A549 (cell line): Measurements from ENCODE around the gene DIP2C. TPM values are rescaled to one million over a fixed set of nuclear protein-coding genes. Genes with fewer than 3 reads are reported as not detected.

Experiments used
- ATAC-seq, 2 experiments: fragments of 200-7000 bp in 1 of 2; fragments of >200 bp in 1 of 2; cut with Nextera tagmentation in 1 of 2; cut with Tn5 transposase in 1 of 2; 3 replicates each; pipeline versions ENCODE4 v1.8.0 to v1.9.1; 2018 to 2020; ENCODE audit warnings: mild to moderate bottlenecking in 1 of 2, moderate library complexity in 1 of 2
- CTCF ChIA-PET: fragments of 300-600 bp; sonication (Branson Sonifier 250); formaldehyde crosslinking; extraction: SDS; loops from one replicate; lab custom pipeline; 2021; ENCODE audit warnings: antibody characterized with exemption, inconsistent platforms; lab: Yijun Ruan, JAX
- POLR2A ChIA-PET: fragments of 350-600 bp; formaldehyde crosslinking; extraction: SDS; loops from one replicate; lab custom pipeline; 2021; ENCODE audit warnings: antibody characterized with exemption, inconsistent platforms; lab: Yijun Ruan, JAX
- DNase-seq, 2 experiments: peaks; one replicate each; pipeline versions ENCODE4 v3.0.0 to v3.0.0-alpha.2; 2011 to 2016; ENCODE audit warnings: low read depth in 1 of 2, low spot score in 1 of 2
- FAIRE-seq: peaks from 2 replicates; lab custom pipeline; 2011; peaks lifted over from hg19 to GRCh38; lab: Jason Lieb, UNC
- H3K27ac ChIP-seq, 2 experiments: fragments of >200 bp; sonication (Bioruptor Twin); formaldehyde crosslinking; 3 replicates each; pipeline ENCODE4 v1.5.1; 2016 to 2017
- H3K4me1 ChIP-seq: fragments of >200 bp; sonication (Bioruptor Twin); formaldehyde crosslinking; 3 replicates; pipeline ENCODE4 v1.6.1; 2016
- H3K4me2 ChIP-seq: fragments of >200 bp; sonication (Bioruptor Twin); formaldehyde crosslinking; 3 replicates; pipeline ENCODE4 v1.6.1; 2016
- H3K4me3 ChIP-seq: fragments of >200 bp; sonication (Bioruptor Twin); formaldehyde crosslinking; 3 replicates; pipeline ENCODE4 v1.5.1; 2016
- H3K9me3 ChIP-seq: fragments of >200 bp; sonication (Bioruptor Twin); formaldehyde crosslinking; 3 replicates; pipeline ENCODE4 v1.6.1; 2016
- CBX2 ChIP-seq: fragments of 200-600 bp; sonication (generic); IDR thresholded peaks from 2 replicates; pipeline ENCODE4 v1.6.1; 2016; ENCODE audit warnings: low read depth, mild to moderate bottlenecking, borderline replicate concordance
- CBX8 ChIP-seq: fragments of 200-600 bp; sonication (generic); IDR thresholded peaks from 2 replicates; pipeline ENCODE4 v1.6.1; 2016
- CEBPB ChIP-seq, 2 experiments: fragments of >200 bp in 1 of 2; sonication (Bioruptor Twin) in 1 of 2; formaldehyde crosslinking in 1 of 2; IDR thresholded peaks; 2 replicates each; pipeline ENCODE4 v1.6.1; 2012 to 2016
- CHD4 ChIP-seq: fragments of 200-600 bp; sonication (generic); IDR thresholded peaks from 2 replicates; pipeline ENCODE4 v1.6.1; 2016; ENCODE audit warnings: antibody characterized with exemption, mild to moderate bottlenecking, borderline replicate concordance
- E2F6 ChIP-seq: IDR thresholded peaks from 2 replicates; pipeline ENCODE4 v1.6.1; 2012; ENCODE audit warnings: low read depth, borderline replicate concordance
- EP300 ChIP-seq, 2 experiments: fragments of >200 bp; sonication (Bioruptor Twin); formaldehyde crosslinking; IDR thresholded peaks; 2 replicates in 1 of 2; 3 replicates in 1 of 2; pipeline ENCODE4 v1.6.1; 2016 to 2017
- FOSL2 ChIP-seq, 2 experiments: fragments of 450-650 bp in 1 of 2; fragments of >200 bp in 1 of 2; sonication (Bioruptor Twin) in 1 of 2; formaldehyde crosslinking; IDR thresholded peaks; 2 replicates each; pipeline versions ENCODE4 v1.5.0 to v1.6.1; 2016 to 2020; ENCODE audit warnings: mild to moderate bottlenecking in 1 of 2, moderate library complexity in 1 of 2
- HES2 ChIP-seq: fragments of >200 bp; sonication (Bioruptor Twin); formaldehyde crosslinking; IDR thresholded peaks from 2 replicates; pipeline ENCODE4 v1.6.1; 2016
- HMGXB4 ChIP-seq: fragments of 250-450 bp; sonication (Bioruptor Pico); IDR thresholded peaks from 2 replicates; pipeline ENCODE4 v1.5.0; 2021; ENCODE audit warnings: mild to moderate bottlenecking, moderate library complexity, borderline replicate concordance
- JUN ChIP-seq, 2 experiments: fragments of >200 bp; sonication (Bioruptor Twin); formaldehyde crosslinking; IDR thresholded peaks; 2 replicates in 1 of 2; 3 replicates in 1 of 2; pipeline ENCODE4 v1.6.1; 2016 to 2017
- JUNB ChIP-seq: fragments of >200 bp; sonication (Bioruptor Twin); formaldehyde crosslinking; IDR thresholded peaks from 2 replicates; pipeline ENCODE4 v1.6.1; 2016
- KDM1A ChIP-seq: fragments of 200-600 bp; sonication (generic); IDR thresholded peaks from 2 replicates; pipeline ENCODE4 v1.6.1; 2016; ENCODE audit warnings: low read depth, mild to moderate bottlenecking
- MAFK ChIP-seq: fragments of 450-650 bp; IDR thresholded peaks from 2 replicates; pipeline ENCODE4 v1.6.1; 2014; ENCODE audit not compliant: partially characterized antibody
- MAX ChIP-seq: IDR thresholded peaks from 2 replicates; pipeline ENCODE4 v1.6.1; 2012
- MYC ChIP-seq: IDR thresholded peaks from 2 replicates; pipeline ENCODE4 v1.6.1; 2012; ENCODE audit warnings: mild to moderate bottlenecking, inconsistent platforms, low read length, improper control_type of control experiment, borderline replicate concordance
- RAD21 ChIP-seq, 2 experiments: fragments of >200 bp in 1 of 2; sonication (Bioruptor Twin) in 1 of 2; formaldehyde crosslinking in 1 of 2; IDR thresholded peaks in 1 of 2; conservative IDR thresholded peaks in 1 of 2; 2 replicates in 1 of 2; 3 replicates in 1 of 2; pipeline ENCODE4 v1.6.1; 2012 to 2018; ENCODE audit warnings: inconsistent platforms in 1 of 2
- RARB ChIP-seq: fragments of 250-450 bp; sonication (Bioruptor Pico); IDR thresholded peaks from 2 replicates; pipeline ENCODE4 v1.8.0; 2021; ENCODE audit warnings: mild to moderate bottlenecking, moderate library complexity
- RCOR1 ChIP-seq: fragments of 150-350 bp; IDR thresholded peaks from 2 replicates; pipeline ENCODE4 v1.6.1; 2014; ENCODE audit warnings: antibody characterized with exemption, low read length, low read depth
- RFX5 ChIP-seq: fragments of 450-650 bp; IDR thresholded peaks from 2 replicates; pipeline ENCODE4 v1.7.1; 2014; ENCODE audit warnings: antibody characterized with exemption, mild to moderate bottlenecking, moderate library complexity
- SMC3 ChIP-seq: fragments of >200 bp; sonication (Bioruptor Twin); formaldehyde crosslinking; IDR thresholded peaks from 3 replicates; pipeline ENCODE4 v1.6.1; 2018; ENCODE audit warnings: inconsistent platforms
- TFCP2L1 ChIP-seq: fragments of 250-450 bp; sonication (Bioruptor Pico); IDR thresholded peaks from 2 replicates; pipeline ENCODE4 v1.5.0; 2021; ENCODE audit warnings: mild to moderate bottlenecking
- TP53 ChIP-seq: fragments of 250-450 bp; sonication (Bioruptor Pico); IDR thresholded peaks from 2 replicates; pipeline ENCODE4 v1.5.0; 2021; ENCODE audit warnings: mild to moderate bottlenecking, moderate library complexity
- ZSCAN20 ChIP-seq: fragments of 250-450 bp; sonication (Bioruptor Pico); IDR thresholded peaks from 2 replicates; pipeline ENCODE4 v1.8.0; 2022; ENCODE audit warnings: mild to moderate bottlenecking, moderate library complexity
- WGBS: methylation state at CpG from one replicate; pipeline ENCODE4 v1.1.6; 2017; ENCODE audit errors: missing lambda C conversion rate; 5-methylcytosine and 5-hydroxymethylcytosine counted together
- polyA plus RNA-seq, 4 experiments: library from polyadenylated mRNA; depleted of rRNA in 3 of 4; stranded (reverse); fragments of >200 nt; fragmentation: RNase III in 1 of 4; extraction: RNeasy Plus Mini Kit Qiagen cat#74134 plus additional on column Dnase treatment in 1 of 4; gene quantifications; 2 replicates in 3 of 4; 3 replicates in 1 of 4; pipeline ENCODE4 v1.2.3, GENCODE V29; 2011 to 2017

The DIP2C gene
- polyA plus RNA-seq, 2 of the 4 experiments (the other 2 are of a cell fraction): 3.7 to 5.0 TPM

GRCh38 chr10:493391-494148 is 195.9 kb downstream of the DIP2C start:
- Histone ChIP-seq H3K4me3 (no peak overlapping the region), H3K9me3 (no peaks in the 10 kb centered on the region), H3K27ac (no peak overlapping the region), H3K4me2 (no peak overlapping the region), H3K4me1 (no peaks in the 10 kb centered on the region)
- TF ChIP-seq TFCP2L1 (CRISPR knock-in tag): no peak
- TF ChIP-seq TP53 (CRISPR knock-in tag): no peak
- TF ChIP-seq CBX2: no peak
- TF ChIP-seq HES2: no peak
- TF ChIP-seq E2F6: no peak
- TF ChIP-seq MAX: no peak
- no peak for TF ChIP-seq MYC
- TF ChIP-seq CBX8: no peak
- no peak for TF ChIP-seq RARB
- WGBS: 84% methylated on average over 21 of the region's 21 CpGs
- DNase-seq (no peak), ATAC-seq (no peak), FAIRE-seq (no peak)
- ChIA-PET POLR2A (interaction anchor here (0.6 kb wide), 1 partner anchor 35 kb away, joined by 6 read pairs; no protein-coding TSS in a partner anchor), CTCF (no interaction called here)

GRCh38 chr10:492836-493235 is 196.6 kb downstream of the DIP2C start:
- H3K4me3 ChIP-seq: no peak overlapping the region
- ATAC-seq (no peak), DNase-seq (no peak), FAIRE-seq (no peak)
- H3K4me1 ChIP-seq: no peaks in the 10 kb centered on the region
- ChIA-PET POLR2A (interaction anchor here (0.6 kb wide), 1 partner anchor 34 kb away, joined by 6 read pairs; no protein-coding TSS in a partner anchor), CTCF (interaction anchor here (1.6 kb wide), 1 partner anchor 18 kb away, joined by 3 read pairs; no protein-coding TSS in a partner anchor)
- no peak overlapping the region for H3K27ac ChIP-seq
- H3K4me2 ChIP-seq: no peak overlapping the region
- 85% methylated on average over 10 of the region's 10 CpGs for WGBS
- no peak for TF ChIP-seq SMC3
- TF ChIP-seq CEBPB (IDR thresholded peaks at IDR 0.05): no peak
- TF ChIP-seq RFX5: no peak
- no peak for TF ChIP-seq MAX
- TF ChIP-seq RCOR1: no peak
- TF ChIP-seq CHD4: no peak
- no peak for TF ChIP-seq ZSCAN20 (CRISPR knock-in tag)
- TF ChIP-seq HMGXB4: no peak
- TF ChIP-seq EP300 (IDR thresholded peaks at IDR 0.05): no peak
- TF ChIP-seq JUN (IDR thresholded peaks at IDR 0.05): no peak
- no peak for TF ChIP-seq MAFK
- TF ChIP-seq RAD21 (conservative IDR thresholded peaks at IDR 0.05 in 1 of 2, IDR thresholded peaks at IDR 0.05 in 1 of 2): no peak
- TF ChIP-seq FOSL2 (IDR thresholded peaks at IDR 0.05): no peak
- TF ChIP-seq FOSL2 (CRISPR knock-in tag; IDR thresholded peaks at IDR 0.05): no peak
- TF ChIP-seq RARB: no peak
- no peak for TF ChIP-seq KDM1A
- no peak for TF ChIP-seq JUNB
- no peaks in the 10 kb centered on the region for H3K9me3 ChIP-seq
